Hepatocyte (in vitro differentiated cells): Measurements from ENCODE around the gene PAQR5. TPM values are rescaled to one million over a fixed set of nuclear protein-coding genes. Genes with fewer than 3 reads are reported as not detected.
"Not testable (repeated sequence)": the region's sequence is repeated elsewhere in the genome, so short reads cannot be mapped to it uniquely, and the experiment has no call there.

Experiments
- DNase-seq: peaks from one replicate; pipeline ENCODE4 v3.0.0-alpha.2; 2016; ENCODE audit warnings: low spot score
- H2AFZ ChIP-seq: fragments of 200-600 bp; sonication (generic); 2 replicates; pipeline ENCODE4 v1.6.0; 2016; ENCODE audit warnings: antibody characterized with exemption, mild to moderate bottlenecking
- H3K27ac ChIP-seq: fragments of 200-600 bp; sonication (generic); 2 replicates; pipeline ENCODE4 v1.5.1; 2016; ENCODE audit warnings: mild to moderate bottlenecking
- H3K27me3 ChIP-seq: fragments of 200-600 bp; sonication (generic); 2 replicates; pipeline ENCODE4 v1.6.1; 2016
- H3K36me3 ChIP-seq: fragments of 200-600 bp; sonication (generic); replicated peaks from 2 replicates; pipeline ENCODE4 v1.5.1; 2016; ENCODE audit warnings: low read depth; ENCODE audit not compliant: insufficient read depth
- H3K4me1 ChIP-seq: fragments of 200-600 bp; sonication (generic); 2 replicates; pipeline ENCODE4 v1.5.1; 2016; ENCODE audit warnings: mild to moderate bottlenecking, moderate library complexity; ENCODE audit not compliant: insufficient read depth
- H3K4me2 ChIP-seq: fragments of 200-600 bp; sonication (generic); 2 replicates; pipeline ENCODE4 v1.6.0; 2016
- H3K4me3 ChIP-seq: fragments of 200-600 bp; sonication (generic); 2 replicates; pipeline ENCODE4 v1.5.1; 2016; ENCODE audit warnings: mild to moderate bottlenecking
- H3K79me2 ChIP-seq: fragments of 200-600 bp; sonication (generic); 2 replicates; pipeline ENCODE4 v1.6.0; 2017; ENCODE audit warnings: mild to moderate bottlenecking
- H3K9me2 ChIP-seq: fragments of 200-600 bp; sonication (generic); replicated peaks from 2 replicates; pipeline ENCODE4 v1.6.0; 2017; ENCODE audit warnings: mild to moderate bottlenecking; ENCODE audit not compliant: insufficient read depth
- H3K9me3 ChIP-seq: fragments of 200-600 bp; sonication (generic); 2 replicates; pipeline ENCODE4 v1.5.1; 2016; ENCODE audit warnings: low read depth, mild to moderate bottlenecking
- H4K20me1 ChIP-seq: fragments of 200-600 bp; sonication (generic); 2 replicates; pipeline ENCODE4 v1.6.0; 2016; ENCODE audit warnings: mild to moderate bottlenecking; ENCODE audit not compliant: insufficient read depth, poor library complexity, severe bottlenecking
- CTCF ChIP-seq: fragments of 200-600 bp; sonication (generic); IDR thresholded peaks from 2 replicates; pipeline ENCODE4 v1.5.1; 2016; ENCODE audit warnings: antibody characterized with exemption, mild to moderate bottlenecking; ENCODE audit not compliant: poor library complexity
- EZH2 ChIP-seq: fragments of 200-600 bp; sonication (generic); IDR thresholded peaks from 2 replicates; pipeline ENCODE4 v1.6.1; 2016; ENCODE audit warnings: antibody characterized with exemption, mild to moderate bottlenecking, borderline replicate concordance
- EZH2phosphoT487 ChIP-seq: fragments of 200-600 bp; sonication (generic); IDR thresholded peaks from one replicate; pipeline ENCODE4 v1.6.1; 2018; ENCODE audit warnings: antibody characterized with exemption, mild to moderate bottlenecking, low read depth, moderate library complexity; ENCODE audit not compliant: unreplicated experiment, severe bottlenecking
- WGBS: methylation state at CpG from one replicate; pipeline ENCODE4 v1.1.6; 2016; ENCODE audit warnings: low lambda C conversion rate; ENCODE audit errors: missing lambda C conversion rate; 5-methylcytosine and 5-hydroxymethylcytosine counted together
- polyA plus RNA-seq: library from polyadenylated mRNA; unstranded; fragments of >200 nt; fragmentation: Nextera tagmentation; extraction: Ambion mirVana; gene quantifications from 2 replicates; pipeline ENCODE4 v1.2.1, GENCODE V29; 2016
- total RNA-seq: library from RNA; depleted of rRNA; stranded (reverse); fragments of >200 nt; gene quantifications from 2 replicates; pipeline ENCODE4 v1.2.3, GENCODE V29; 2014

PAQR5 gene
- total and polyA plus RNA-seq, 2 experiments from 2014 or later, result 2.1 to 2.8 TPM

GRCh38 chr15:69299943-69300588, 1.4 kb downstream of the PAQR5 start:
- no peak for DNase-seq
- TF ChIP-seq EZH2, result no peak
- no peak for TF ChIP-seq CTCF
- no peak for TF ChIP-seq EZH2phosphoT487
- WGBS, result 35% methylated on average over 9 of the region's 9 CpGs
- Histone ChIP-seq H3K79me2 (no peaks in the 10 kb centered on the region), H3K36me3 (no peaks in the 10 kb centered on the region), H3K4me1 (peaks cover 7% of the 10 kb centered on the region), H3K4me3 (no peak overlapping the region), H3K27me3 (peaks cover 24% of the 10 kb centered on the region), H3K9me3 (no peaks in the 10 kb centered on the region), H3K27ac (no peak overlapping the region), H3K4me2 (peak overlapping the region; percentile 58), H4K20me1 (no peaks in the 10 kb centered on the region), H3K9me2 (no peaks in the 10 kb centered on the region), H2AFZ (no peak overlapping the region)

GRCh38 chr15:69301101-69301500, 2.4 kb downstream of the PAQR5 start:
- WGBS, result 91% methylated on average over 8 of the region's 8 CpGs
- H3K36me3 ChIP-seq, H2AFZ ChIP-seq, H3K9me3 ChIP-seq, H3K27ac ChIP-seq, H3K79me2 ChIP-seq, H3K9me2 ChIP-seq, H3K4me3 ChIP-seq, H4K20me1 ChIP-seq, DNase-seq, H3K4me2 ChIP-seq: not testable (repeated sequence)
- H3K27me3 ChIP-seq, result peaks cover 24% of the 10 kb centered on the region
- H3K4me1 ChIP-seq, result peaks cover 16% of the 10 kb centered on the region

GRCh38 chr15:69302087-69302486, 3.4 kb downstream of the PAQR5 start:
- WGBS, result 92% methylated on average over 6 of the region's 6 CpGs
- not testable (repeated sequence) for H3K4me3 ChIP-seq, H3K27ac ChIP-seq, H3K4me2 ChIP-seq, H3K9me2 ChIP-seq, H3K79me2 ChIP-seq, H2AFZ ChIP-seq, H3K36me3 ChIP-seq, H4K20me1 ChIP-seq, H3K9me3 ChIP-seq, DNase-seq
- Histone ChIP-seq H3K27me3 (peaks cover 24% of the 10 kb centered on the region), H3K4me1 (peaks cover 16% of the 10 kb centered on the region)

- Histone ChIP-seq H3K9me2 (no peaks in the 10 kb centered on the region), H3K4me3 (no peak overlapping the region), H3K36me3 (no peaks in the 10 kb centered on the region), H4K20me1 (no peaks in the 10 kb centered on the region), H3K27me3 (peaks cover 22% of the 10 kb centered on the region), H2AFZ (no peak overlapping the region), H3K9me3 (no peaks in the 10 kb centered on the region), H3K79me2 (no peaks in the 10 kb centered on the region), H3K27ac (no peak overlapping the region), H3K4me2 (no peak overlapping the region), H3K4me1 (peaks cover 16% of the 10 kb centered on the region)
- TF ChIP-seq EZH2 (no peak), EZH2phosphoT487 (no peak), CTCF (no peak)
- WGBS, result 67% methylated on average over 3 of the region's 3 CpGs
- DNase-seq, result no peak
These were observed 4.2 kb downstream of the PAQR5 start for GRCh38 chr15:69302929-69303328.
